GM10847 (cell line): ENCODE measurements around the gene DENND2A.

Experiments
- POLR2A ChIP-seq: IDR thresholded peaks from 2 replicates; pipeline ENCODE4 v1.6.1; 2011; ENCODE audit not compliant: insufficient read length; ENCODE audit errors: extremely low read depth

DENND2A gene

DNA sequence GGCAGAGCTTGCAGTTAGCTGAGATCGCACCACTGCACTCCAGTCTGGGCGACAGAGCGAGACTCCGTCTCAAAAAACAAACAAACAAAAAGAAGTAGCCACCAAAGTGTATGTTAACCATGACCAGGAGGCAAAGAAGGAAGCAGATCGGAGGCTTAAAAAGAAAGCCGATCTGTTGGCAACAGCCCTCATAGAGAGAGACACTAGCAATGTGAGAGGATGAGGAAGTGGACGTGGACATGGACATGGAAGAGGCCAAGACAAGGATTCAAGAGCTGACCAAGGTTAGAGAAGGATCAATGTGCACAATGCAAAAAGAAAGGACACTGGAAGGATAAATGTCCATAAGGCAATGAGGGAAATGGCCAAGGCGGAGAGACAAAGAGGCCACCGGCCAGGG is 17.3 kb upstream of the DENND2A start:
- TF ChIP-seq POLR2A: no peak

DNA sequence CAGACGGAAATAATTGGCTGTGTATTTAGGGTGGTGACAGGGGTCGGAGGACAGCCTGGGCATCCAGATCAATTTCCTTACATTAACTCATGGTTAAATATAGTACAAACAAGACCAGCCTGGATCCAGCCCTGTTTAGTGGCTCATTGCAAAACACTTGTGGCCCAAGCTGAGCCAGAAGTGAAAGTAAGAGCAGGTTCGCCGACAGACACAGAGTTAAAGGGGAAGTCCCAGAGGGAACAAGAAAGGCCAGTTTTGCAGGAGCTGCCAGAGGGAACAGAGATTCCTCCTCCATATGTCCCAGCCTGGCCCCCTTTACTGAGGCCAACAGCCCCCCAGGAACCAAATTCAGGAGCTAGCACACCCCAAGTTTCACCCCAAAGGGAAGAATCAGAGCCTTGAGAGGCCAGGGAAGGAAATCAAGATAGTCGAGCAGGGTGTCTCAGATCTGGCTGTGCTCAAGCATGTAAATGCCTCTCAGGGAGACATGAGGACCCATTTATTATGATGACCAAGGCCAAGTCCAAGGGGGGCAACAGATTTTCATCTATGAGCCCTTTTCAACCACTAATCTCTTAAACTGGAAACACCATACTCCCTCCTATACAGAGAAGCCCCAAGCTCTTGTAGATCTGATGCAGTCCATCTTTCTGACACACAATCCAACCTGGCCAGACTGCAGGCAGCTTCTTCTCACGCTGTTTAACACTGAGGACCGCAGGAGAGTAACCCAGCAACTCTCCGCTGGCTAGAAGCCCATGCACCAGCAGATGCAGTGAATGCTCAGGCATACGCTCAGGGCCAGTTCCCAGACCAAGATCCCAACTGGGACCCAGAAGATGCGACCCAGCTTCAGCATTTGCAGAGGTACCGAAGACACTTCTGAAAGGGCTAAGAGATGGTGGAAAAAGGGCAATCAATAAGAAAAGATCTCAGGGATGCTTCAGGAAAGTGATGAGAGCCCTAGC is 16.2 kb upstream of the DENND2A start:
- TF ChIP-seq POLR2A: no peak

GRCh38 chr7:140655511-140656408 is 15.1 kb upstream of the DENND2A start:
- TF ChIP-seq POLR2A: no peak

DNA sequence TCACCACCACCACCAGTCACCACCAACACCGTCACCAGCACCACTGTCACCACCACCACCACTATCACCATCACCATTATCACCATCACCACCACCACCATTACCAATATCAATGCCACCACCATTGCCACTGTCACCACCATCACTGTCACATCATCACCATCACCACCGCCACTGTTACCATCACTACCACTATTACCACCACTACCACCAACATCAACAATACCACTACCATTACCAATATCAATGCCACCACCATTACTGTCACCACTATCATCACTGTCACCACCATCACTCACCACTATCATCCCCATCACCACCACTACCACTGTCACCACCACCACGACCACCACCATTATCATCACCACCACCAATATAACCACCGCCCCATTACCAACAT is 14.0 kb upstream of the DENND2A start:
- TF ChIP-seq POLR2A: no peak

DNA sequence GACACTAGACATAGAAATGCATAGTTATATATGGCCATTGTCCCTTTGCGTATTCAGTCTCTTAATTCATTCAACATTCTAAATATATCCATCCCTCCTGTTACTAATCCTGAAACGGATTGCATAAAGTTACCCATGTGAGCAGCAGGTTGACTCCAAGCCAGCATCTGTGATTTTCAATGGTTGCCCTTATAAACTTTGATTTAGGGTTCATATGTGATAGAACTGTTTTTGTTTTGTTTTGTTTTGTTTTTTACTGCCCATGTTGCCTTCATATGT is 13.4 kb upstream of the DENND2A start:
- TF ChIP-seq POLR2A: no peak

DNA sequence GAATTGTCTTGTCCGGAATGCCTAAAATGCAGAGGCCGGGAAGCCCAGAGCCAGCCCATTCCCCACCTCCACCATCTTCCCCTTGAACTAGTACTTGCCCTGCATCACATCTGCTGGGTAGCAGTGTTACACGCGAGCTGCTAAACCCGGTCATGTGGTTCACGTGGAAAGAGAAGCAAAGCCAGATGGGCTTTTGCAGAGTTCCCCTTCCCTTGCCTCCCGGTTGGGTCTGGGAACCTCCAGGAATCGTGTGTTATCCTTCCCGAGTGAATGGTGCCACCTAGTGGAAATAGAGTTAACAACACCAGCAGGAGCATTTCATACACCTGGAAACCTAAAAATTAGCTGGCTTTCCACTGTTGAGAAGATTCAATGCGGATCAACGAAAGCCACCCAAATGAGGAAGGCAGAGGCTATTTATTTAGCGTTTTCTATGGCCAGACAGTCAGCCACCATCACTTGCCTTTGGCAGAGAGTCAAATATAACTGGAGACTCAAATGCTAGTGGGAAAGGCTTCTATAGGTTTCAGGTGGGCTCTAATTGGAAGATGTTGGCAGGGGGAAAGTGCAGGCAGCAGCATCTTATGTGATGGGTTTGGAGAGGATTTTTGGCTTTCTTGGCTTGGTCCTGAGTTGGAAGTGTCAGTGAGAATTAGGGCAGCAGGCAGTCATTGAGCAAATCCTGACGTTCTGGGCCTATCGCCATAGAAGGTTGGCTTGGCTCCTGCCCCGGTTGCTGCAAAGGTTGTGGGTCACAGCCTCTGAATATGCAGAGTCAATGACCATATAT is 12.9 kb upstream of the DENND2A start:
- no peak for TF ChIP-seq POLR2A

DNA sequence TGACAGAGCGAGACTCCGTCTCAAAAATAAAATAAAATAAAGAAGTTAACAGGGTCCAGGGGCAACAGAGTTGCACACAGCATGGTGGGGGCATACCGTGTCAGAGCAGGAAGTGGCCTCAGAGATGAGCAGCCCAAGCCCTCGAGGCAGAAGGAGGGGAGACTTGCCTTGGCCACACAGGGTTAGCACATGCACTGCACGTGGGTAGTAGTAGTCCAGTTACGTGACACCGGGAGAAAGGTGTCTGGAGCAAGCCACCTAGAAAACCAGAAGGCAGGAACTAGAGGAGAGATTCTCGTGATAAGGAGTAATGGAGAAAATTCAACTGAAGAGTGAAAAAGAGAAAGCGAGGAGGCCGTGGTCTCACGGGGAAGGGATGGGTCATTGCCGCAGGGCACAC is 9.8 kb upstream of the DENND2A start:
- no peak for TF ChIP-seq POLR2A

GRCh38 chr7:140649556-140650205 is 9.1 kb upstream of the DENND2A start:
- no peak for TF ChIP-seq POLR2A

DNA sequence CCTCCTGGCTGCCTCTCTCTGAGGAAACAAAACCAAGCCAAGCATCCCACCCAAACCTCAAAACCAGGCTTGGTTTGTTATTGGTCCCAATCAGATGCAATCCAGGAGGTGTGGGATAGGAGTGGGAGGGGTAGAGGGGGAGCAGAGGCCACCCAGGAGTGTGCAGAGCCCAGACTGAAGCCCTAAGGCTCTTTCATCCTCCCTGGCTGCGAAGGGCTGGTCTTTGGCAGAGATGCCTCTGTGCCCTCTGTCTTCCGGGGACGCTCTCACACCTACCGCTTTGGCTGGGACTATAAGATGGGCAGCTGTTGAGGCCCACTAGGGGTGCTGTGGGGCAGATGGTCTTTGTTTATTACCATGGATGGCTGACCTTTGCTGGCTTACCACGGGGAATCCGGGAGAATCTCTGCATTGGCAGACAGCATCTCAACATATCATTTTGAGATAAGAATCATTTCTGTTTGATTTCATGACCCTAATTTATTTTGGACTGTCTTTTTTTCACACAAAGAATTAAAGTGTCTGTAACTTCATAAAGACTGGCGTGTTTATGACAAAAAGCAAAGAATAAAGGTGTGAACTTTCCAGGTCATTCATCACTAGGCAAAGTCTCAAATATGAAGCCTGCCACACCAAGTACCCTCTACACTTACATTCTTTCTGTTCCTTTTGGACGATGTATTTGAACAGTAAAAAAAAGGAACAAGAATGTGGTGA is 6.5 kb upstream of the DENND2A start:
- no peak for TF ChIP-seq POLR2A

DNA sequence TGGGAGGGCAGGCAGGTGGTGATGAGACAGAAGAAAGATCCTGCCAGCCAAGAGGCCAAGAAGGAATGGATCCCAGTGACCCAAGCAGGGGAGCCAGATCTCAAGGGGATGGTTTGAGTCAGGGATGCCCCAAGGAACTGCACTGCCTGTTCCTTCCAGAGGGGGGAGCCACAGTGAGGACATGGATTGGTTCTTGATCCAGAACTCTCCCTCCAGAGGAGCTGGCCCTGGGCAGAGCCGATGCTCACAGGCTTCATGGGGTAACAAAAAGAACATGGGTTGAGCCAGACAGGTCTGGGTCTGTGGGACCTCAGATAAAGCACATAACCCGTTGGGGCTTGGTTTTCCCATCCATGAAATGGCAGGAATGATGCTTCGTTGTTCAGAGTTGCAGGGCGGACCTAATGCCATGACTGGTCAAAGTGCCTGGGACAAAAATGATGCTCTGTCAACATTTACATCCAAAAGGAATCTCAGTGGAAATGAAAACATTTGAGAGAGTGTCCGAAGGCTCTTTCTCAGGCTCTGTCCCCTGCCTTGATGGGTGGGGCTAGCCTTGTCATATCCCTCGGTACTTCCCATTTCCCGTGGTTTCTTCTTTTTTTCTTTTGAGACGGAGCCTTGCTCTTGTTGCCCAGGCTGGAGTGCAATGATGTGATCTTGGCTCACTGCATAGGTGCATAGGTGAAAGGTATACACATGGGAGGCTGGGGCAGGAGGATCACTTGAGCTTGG is 4.7 kb upstream of the DENND2A start:
- no peak for TF ChIP-seq POLR2A

DNA sequence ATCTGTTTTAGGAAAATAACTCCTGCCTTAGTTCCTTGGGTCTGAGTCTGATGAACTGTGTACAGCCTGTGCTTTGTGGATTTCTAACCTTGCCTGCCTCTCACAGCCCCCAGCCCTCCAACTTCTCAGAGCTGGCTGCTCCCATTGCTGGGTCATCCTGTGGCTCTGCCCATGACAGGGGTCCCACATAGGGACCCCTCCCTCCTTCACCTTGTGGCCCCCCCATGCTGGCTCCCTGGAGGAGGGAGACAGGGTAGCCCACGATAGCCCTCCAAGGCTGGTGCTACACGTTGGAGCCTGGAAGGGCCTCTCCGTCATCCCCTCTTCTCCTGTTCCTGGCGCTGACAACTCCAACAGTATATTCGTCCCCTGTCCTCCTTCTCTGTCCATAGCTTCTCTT is 2.8 kb upstream of the DENND2A start:
- TF ChIP-seq POLR2A: no peak

GRCh38 chr7:140641524-140642195 is 1.0 kb upstream of the DENND2A start:
- no peak for TF ChIP-seq POLR2A

DNA sequence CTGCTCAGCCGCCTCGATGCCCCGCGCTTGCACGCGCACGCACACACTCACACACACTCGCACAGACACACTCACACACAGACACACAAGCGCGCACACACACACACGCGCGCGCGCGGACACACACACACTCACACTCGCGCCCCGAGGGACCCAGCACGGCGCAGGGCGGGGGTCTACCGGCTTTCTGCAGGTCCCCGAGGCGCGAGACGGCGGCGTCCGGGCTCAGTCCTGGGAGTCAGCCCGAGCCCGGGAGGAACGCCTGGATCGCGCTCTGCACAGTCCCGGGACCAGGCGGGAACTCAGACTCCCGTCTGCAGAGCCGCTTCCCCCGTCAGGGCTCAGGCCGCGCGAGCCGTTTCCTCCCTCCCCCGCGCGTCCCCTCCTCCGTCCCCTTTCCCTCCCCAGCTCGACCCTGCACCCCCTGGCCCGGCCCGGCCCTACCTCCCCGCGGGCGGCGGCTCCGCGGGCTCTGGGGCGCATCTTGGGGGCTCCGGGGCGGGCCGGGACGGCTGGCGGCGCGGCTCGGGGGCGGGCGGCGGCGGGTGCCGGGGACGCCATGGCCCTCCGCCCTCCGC is 464 bp downstream of the DENND2A start:
- TF ChIP-seq POLR2A: no peak
